B cell (primary cell): ENCODE results near the gene TBL1XR1. TPM values are rescaled to one million over a fixed set of nuclear protein-coding genes. Genes with fewer than 3 reads are reported as not detected.

Source experiments
- ATAC-seq: fragments of 200-7000 bp; cut with Tn5 transposase; one replicate; pipeline ENCODE4 v1.10.0; 2021; ENCODE audit warnings: low read depth, mild to moderate bottlenecking, moderate number of reproducible peaks, moderate library complexity
- CTCF ChIA-PET: fragments of 350-600 bp; sonication (Branson Sonifier 250); formaldehyde crosslinking; loops from one replicate; lab custom pipeline; 2021; ENCODE audit warnings: antibody characterized with exemption, inconsistent platforms; lab: Charles Lee
- POLR2A ChIA-PET: fragments of 350-600 bp; sonication (Branson Sonifier 250); formaldehyde crosslinking; loops from one replicate; lab custom pipeline; 2021; ENCODE audit warnings: antibody characterized with exemption; lab: Charles Lee
- DNase-seq: peaks from one replicate; pipeline ENCODE4 v3.0.0; 2013
- H2AFZ ChIP-seq: 2 replicates; pipeline ENCODE4 v1.6.1; 2012; ENCODE audit warnings: mild to moderate bottlenecking, low read depth, low read length; ENCODE audit not compliant: insufficient read depth, poor library complexity, severe bottlenecking
- H3K27ac ChIP-seq, 2 donors: 1 replicate in 1 of 2; 2 replicates in 1 of 2; pipeline ENCODE4 v1.5.1; 2012 to 2013; ENCODE audit warnings: low read length in 2 of 2, mild to moderate bottlenecking in 2 of 2, moderate library complexity in 1 of 2
- H3K27me3 ChIP-seq, 4 experiments: fragments of 200-600 bp in 1 of 4; sonication (generic) in 1 of 4; replicated peaks in 1 of 4; 1 replicate in 2 of 4; 2 replicates in 2 of 4; pipeline versions ENCODE4 v1.6.1 to v1.7.0; 2013 to 2016; ENCODE audit warnings: low read length in 3 of 4, mild to moderate bottlenecking in 2 of 4, mixed read lengths in 1 of 4, moderate library complexity in 1 of 4; ENCODE audit not compliant: insufficient read depth in 4 of 4, control insufficient read depth in 3 of 4; ENCODE audit errors: control extremely low read depth in 1 of 4
- H3K36me3 ChIP-seq, 2 experiments: replicated peaks in 1 of 2; 1 replicate in 1 of 2; 2 replicates in 1 of 2; pipeline versions ENCODE4 v1.6.1 to v1.7.1; 2013; ENCODE audit warnings: low read length in 1 of 2; ENCODE audit not compliant: insufficient read depth in 2 of 2, control insufficient read depth in 1 of 2; ENCODE audit errors: control extremely low read depth in 1 of 2, extremely low read depth in 1 of 2
- H3K4me1 ChIP-seq, 2 donors: fragments of 200-600 bp in 1 of 2; sonication (generic) in 1 of 2; 1 replicate in 1 of 2; 2 replicates in 1 of 2; pipeline versions ENCODE4 v1.5.1 to v1.6.1; 2013 to 2017; ENCODE audit warnings: low read length in 2 of 2; ENCODE audit not compliant: control insufficient read depth in 2 of 2, insufficient read depth in 2 of 2
- H3K4me2 ChIP-seq: replicated peaks from 2 replicates; pipeline ENCODE3; 2012; ENCODE audit warnings: mild to moderate bottlenecking, low read depth, low read length; ENCODE audit not compliant: poor library complexity, severe bottlenecking
- H3K4me3 ChIP-seq, 5 experiments: fragments of 200-600 bp in 1 of 5; sonication (generic) in 1 of 5; 1 replicate in 3 of 5; 2 replicates in 2 of 5; pipeline versions ENCODE4 v1.5.1 to v1.7.0; 2011 to 2016; ENCODE audit warnings: low read length in 4 of 5, mild to moderate bottlenecking in 4 of 5, low read depth in 2 of 5, control low read depth in 1 of 5, moderate library complexity in 1 of 5; ENCODE audit not compliant: insufficient read depth in 1 of 5; ENCODE audit errors: control extremely low read depth in 1 of 5, extremely low read depth in 1 of 5
- H3K79me2 ChIP-seq: fragments of 200-600 bp; sonication (generic); one replicate; pipeline ENCODE4 v1.6.0; 2016; ENCODE audit warnings: low read length; ENCODE audit not compliant: control insufficient read depth, insufficient read depth
- H3K9ac ChIP-seq: fragments of 200-600 bp; sonication (generic); 2 replicates; pipeline ENCODE4 v1.6.1; 2017; ENCODE audit warnings: mild to moderate bottlenecking, low read length, moderate library complexity
- H3K9me3 ChIP-seq, 3 donors: one replicate each; pipeline versions ENCODE4 v1.6.1 to v1.7.1; 2013; ENCODE audit warnings: low read length in 2 of 3; ENCODE audit not compliant: control insufficient read depth in 2 of 3, insufficient read depth in 1 of 3; ENCODE audit errors: control extremely low read depth in 1 of 3
- H4K20me1 ChIP-seq: 2 replicates; pipeline ENCODE4 v1.6.0; 2012; ENCODE audit warnings: mild to moderate bottlenecking, low read length; ENCODE audit not compliant: insufficient read depth, control insufficient read depth, poor library complexity, severe bottlenecking
- H3K27ac Mint-ChIP-seq: one replicate; pipeline ENCODE4 v1.8.0; 2021; ENCODE audit warnings: mixed read lengths
- H3K27me3 Mint-ChIP-seq: one replicate; pipeline ENCODE4 v1.8.0; 2021; ENCODE audit warnings: mixed read lengths
- H3K4me1 Mint-ChIP-seq: one replicate; pipeline ENCODE4 v1.8.0; 2021; ENCODE audit warnings: mixed read lengths
- H3K4me3 Mint-ChIP-seq: one replicate; pipeline ENCODE4 v1.8.0; 2021; ENCODE audit warnings: mixed read lengths
- H3K9me3 Mint-ChIP-seq: one replicate; pipeline ENCODE4 v1.8.0; 2022; ENCODE audit warnings: mixed read lengths; ENCODE audit not compliant: insufficient read depth
- EZH2 ChIP-seq: IDR thresholded peaks from 2 replicates; pipeline ENCODE4 v1.6.1; 2012; ENCODE audit warnings: borderline replicate concordance, low read depth, mild to moderate bottlenecking, moderate library complexity, low read length; ENCODE audit not compliant: insufficient read depth, poor library complexity, severe bottlenecking
- WGBS: methylation state at CpG from one replicate; pipeline ENCODE4 v1.1.5; 2013; ENCODE audit warnings: missing lambda C conversion rate; ENCODE audit not compliant: insufficient coverage; 5-methylcytosine and 5-hydroxymethylcytosine counted together
- intact Hi-C: fragments of 100-400 bp; cut with micrococcal nuclease; formaldehyde crosslinking; loops from one replicate; pipeline ENCODE4 v1.10.0; 2022
- polyA plus RNA-seq: library from polyadenylated mRNA; depleted of rRNA; stranded (reverse); fragments of >200 nt; gene quantifications from 2 replicates; pipeline ENCODE4 v1.2.3, GENCODE V29; 2012
- total RNA-seq, 2 donors: library from RNA; stranded (reverse); fragments of 120-200 nt in 1 of 2; gene quantifications; 1 replicate in 1 of 2; 2 replicates in 1 of 2; pipeline versions ENCODE4 v1.2.3 to v1.2.4, GENCODE V29; 2013 to 2022
- TF ChIP-seq, protein P1 (sequence below): fragments of 200-600 bp; IDR thresholded peaks from one replicate; pipeline ENCODE4 v1.8.0; 2022; ENCODE audit warnings: antibody characterized with exemption, mild to moderate bottlenecking

Gene TBL1XR1
- total and polyA plus RNA-seq, 2 donors (not counting 1 experiment from before 2014, with no cell fraction given): 17.6 to 128 TPM

DNA sequence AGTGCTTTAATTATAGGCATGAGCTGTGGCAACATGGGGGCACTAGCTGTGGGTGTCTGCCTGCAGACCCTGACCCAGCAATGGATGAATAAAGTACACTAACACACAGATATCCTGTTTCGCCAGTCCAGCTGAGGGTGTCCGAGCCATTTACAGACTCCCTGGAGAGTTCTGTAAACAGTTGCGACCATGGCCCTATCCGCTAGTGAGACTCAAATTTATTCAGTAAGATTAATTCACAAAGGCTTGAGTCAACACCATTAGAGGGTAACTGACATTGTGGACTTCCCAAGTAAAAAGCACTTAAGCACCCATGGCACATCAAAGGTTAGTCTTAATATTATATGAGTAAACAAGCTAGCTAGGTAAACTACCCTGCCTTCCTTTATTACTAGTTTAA is 161.6 kb downstream of the TBL1XR1 start:
- Mint-ChIP-seq H3K4me3 (no peak overlapping the region), H3K9me3 (no peaks in the 10 kb centered on the region), H3K27ac (no peak overlapping the region), H3K4me1 (peaks cover 8% of the 10 kb centered on the region), H3K27me3 (no peaks in the 10 kb centered on the region)
- Histone ChIP-seq H3K27me3 (no peaks in the 10 kb centered on the region), H4K20me1 (no peaks in the 10 kb centered on the region), H3K4me1 (no peaks in the 10 kb centered on the region), H3K27ac (no peak overlapping the region), H3K9me3 (no peaks in the 10 kb centered on the region), H3K4me2 (no peak overlapping the region), H2AFZ (no peak overlapping the region), H3K4me3 (no peak overlapping the region), H3K36me3 (peaks cover 6 to 54% of the 10 kb centered on the region in 2 experiments), H3K9ac (no peak overlapping the region), H3K79me2 (no peaks in the 10 kb centered on the region)
- ChIA-PET POLR2A (no interaction called here), CTCF (no interaction called here)
- 100% methylated on average over 2 of the region's 4 CpGs for WGBS
- intact Hi-C loops: no loop called here
- ATAC-seq (no peak), DNase-seq (no peak)
- no peak for TF ChIP-seq EZH2
- TF ChIP-seq, protein P1, sequence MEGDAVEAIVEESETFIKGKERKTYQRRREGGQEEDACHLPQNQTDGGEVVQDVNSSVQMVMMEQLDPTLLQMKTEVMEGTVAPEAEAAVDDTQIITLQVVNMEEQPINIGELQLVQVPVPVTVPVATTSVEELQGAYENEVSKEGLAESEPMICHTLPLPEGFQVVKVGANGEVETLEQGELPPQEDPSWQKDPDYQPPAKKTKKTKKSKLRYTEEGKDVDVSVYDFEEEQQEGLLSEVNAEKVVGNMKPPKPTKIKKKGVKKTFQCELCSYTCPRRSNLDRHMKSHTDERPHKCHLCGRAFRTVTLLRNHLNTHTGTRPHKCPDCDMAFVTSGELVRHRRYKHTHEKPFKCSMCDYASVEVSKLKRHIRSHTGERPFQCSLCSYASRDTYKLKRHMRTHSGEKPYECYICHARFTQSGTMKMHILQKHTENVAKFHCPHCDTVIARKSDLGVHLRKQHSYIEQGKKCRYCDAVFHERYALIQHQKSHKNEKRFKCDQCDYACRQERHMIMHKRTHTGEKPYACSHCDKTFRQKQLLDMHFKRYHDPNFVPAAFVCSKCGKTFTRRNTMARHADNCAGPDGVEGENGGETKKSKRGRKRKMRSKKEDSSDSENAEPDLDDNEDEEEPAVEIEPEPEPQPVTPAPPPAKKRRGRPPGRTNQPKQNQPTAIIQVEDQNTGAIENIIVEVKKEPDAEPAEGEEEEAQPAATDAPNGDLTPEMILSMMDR: no peak

DNA sequence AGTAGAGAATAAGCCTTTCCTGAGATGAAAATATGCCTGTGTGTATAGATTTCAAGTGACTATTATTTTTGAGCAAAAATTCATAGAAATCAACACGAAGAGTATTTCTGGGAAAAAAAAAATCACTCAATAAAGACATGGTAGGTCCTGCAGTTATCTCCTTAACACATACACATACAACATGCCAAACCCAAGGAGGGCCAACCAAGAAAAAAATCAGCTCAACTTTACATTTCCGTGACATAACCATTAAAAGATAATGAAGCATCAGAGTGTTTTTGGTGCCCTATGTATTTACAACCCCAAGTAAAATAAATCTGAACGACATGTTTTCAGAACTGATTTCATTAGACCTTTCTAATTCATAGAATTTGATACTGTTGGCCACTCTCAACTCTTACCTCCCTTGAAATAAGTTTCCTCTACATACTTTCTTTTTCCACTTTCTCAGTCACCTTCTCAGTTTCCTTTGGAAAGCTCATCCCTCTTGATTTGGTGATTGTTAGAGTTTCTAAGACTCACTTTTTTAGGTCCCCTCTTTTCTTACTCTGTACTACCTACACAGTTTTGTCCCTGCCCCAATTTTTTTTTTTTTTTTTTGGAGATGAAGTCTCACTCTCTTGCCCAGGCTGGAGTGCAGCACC is 162.3 kb downstream of the TBL1XR1 start:
- no peak overlapping the region for H3K4me3 Mint-ChIP-seq
- H3K9me3 Mint-ChIP-seq: no peaks in the 10 kb centered on the region
- no peaks in the 10 kb centered on the region for H3K4me1 ChIP-seq
- H3K9ac ChIP-seq: no peak overlapping the region
- no peaks in the 10 kb centered on the region for H3K27me3 ChIP-seq
- no peak overlapping the region for H2AFZ ChIP-seq
- ATAC-seq (no peak), DNase-seq (no peak)
- no peaks in the 10 kb centered on the region for H3K79me2 ChIP-seq
- no peaks in the 10 kb centered on the region for H3K9me3 ChIP-seq
- no peak overlapping the region for H3K27ac Mint-ChIP-seq
- no peak overlapping the region for H3K4me2 ChIP-seq
- peaks cover 8% of the 10 kb centered on the region for H3K4me1 Mint-ChIP-seq
- CTCF ChIA-PET: interaction anchor here (0.7 to 1.2 kb wide), 2 partner anchors 16 to 1683 kb away, joined by 3 read pairs; no protein-coding TSS in a partner anchor
- H4K20me1 ChIP-seq: no peaks in the 10 kb centered on the region
- no peak for TF ChIP-seq EZH2
- TF ChIP-seq, protein P1: no peak
- intact Hi-C loops: no loop called here
- H3K27me3 Mint-ChIP-seq: no peaks in the 10 kb centered on the region
- H3K36me3 ChIP-seq: peaks cover 8 to 54% of the 10 kb centered on the region in 2 experiments
- H3K4me3 ChIP-seq: no peak overlapping the region
- POLR2A ChIA-PET: no interaction called here
- no peak overlapping the region for H3K27ac ChIP-seq
- WGBS: no CpG with 5 or more reads among the region's 3 CpGs
